HG03175 (cell line): Measurements from ENCODE around the gene ZCCHC7.

Source experiments
- ATAC-seq: cut with Tn5 transposase; IDR thresholded peaks from one replicate; pipeline ENCODE4 v1.9.1; 2021; ENCODE audit warnings: mild to moderate bottlenecking, moderate library complexity; ENCODE audit not compliant: unreplicated experiment

ZCCHC7 gene

GRCh38 chr9:37370968-37371563 lies 250.7 kb downstream of the ZCCHC7 start:
- peak; percentile 77 for ATAC-seq

GRCh38 chr9:37371565-37372464 lies 251.4 kb downstream of the ZCCHC7 start:
- ATAC-seq: no peak

GRCh38 chr9:37372839-37373238 lies 252.5 kb downstream of the ZCCHC7 start:
- ATAC-seq: no peak

- ATAC-seq: no peak
Observed at GRCh38 chr9:37373621-37374020, 253.2 kb downstream of the ZCCHC7 start.

GRCh38 chr9:37374892-37375291 lies 254.5 kb downstream of the ZCCHC7 start:
- no peak for ATAC-seq

- ATAC-seq: no peak
Observed at GRCh38 chr9:37377688-37378612, 257.6 kb downstream of the ZCCHC7 start.

- no peak for ATAC-seq
Observed at GRCh38 chr9:37378613-37379004, 258.2 kb downstream of the ZCCHC7 start.

GRCh38 chr9:37379835-37380234 lies 259.5 kb downstream of the ZCCHC7 start:
- ATAC-seq: no peak

GRCh38 chr9:37380570-37380969 lies 260.2 kb downstream of the ZCCHC7 start:
- ATAC-seq: no peak

- ATAC-seq: no peak
Observed at GRCh38 chr9:37381094-37381741, 260.8 kb downstream of the ZCCHC7 start.

- peak; percentile 45 for ATAC-seq
Observed at GRCh38 chr9:37382161-37382981, 262.0 kb downstream of the ZCCHC7 start.

GRCh38 chr9:37382982-37383357 lies 262.6 kb downstream of the ZCCHC7 start:
- ATAC-seq: peak; percentile 27

GRCh38 chr9:37383393-37383792 lies 263.0 kb downstream of the ZCCHC7 start:
- no peak for ATAC-seq

GRCh38 chr9:37383876-37384746 lies 263.7 kb downstream of the ZCCHC7 start:
- no peak for ATAC-seq

GRCh38 chr9:37385286-37385685 lies 264.9 kb downstream of the ZCCHC7 start:
- ATAC-seq: no peak

GRCh38 chr9:37386988-37387387 lies 266.6 kb downstream of the ZCCHC7 start:
- ATAC-seq: no peak

- peak; percentile 87 for ATAC-seq
Observed at GRCh38 chr9:37390759-37391158, 270.4 kb downstream of the ZCCHC7 start.

GRCh38 chr9:37392272-37392671 lies 271.9 kb downstream of the ZCCHC7 start:
- no peak for ATAC-seq

GRCh38 chr9:37395229-37395628 lies 274.9 kb downstream of the ZCCHC7 start:
- no peak for ATAC-seq
